ENCODE measurements around the gene TGFBR3L. TPM values are rescaled to one million over a fixed set of nuclear protein-coding genes. Genes with fewer than 3 reads are reported as not detected.
"Not testable (repeated sequence)": the region's sequence is repeated elsewhere in the genome, so short reads cannot be mapped to it uniquely, and the experiment has no call there.

The TGFBR3L gene
- total RNA-seq, 1 donor from 2014 or later, result 0.76 TPM

- DNase-seq (ENCODE audit: extremely low read depth, low read depth, low spot score), result no peak
These were observed 33.3 kb downstream of the TGFBR3L start for GRCh38 chr19:7947939-7948338.

GRCh38 chr19:7953060-7953459 is 38.4 kb downstream of the TGFBR3L start:
- no peak for DNase-seq (ENCODE audit: extremely low read depth, low read depth, low spot score)

- no peak for DNase-seq (ENCODE audit: extremely low read depth, low read depth, low spot score)
These were observed 38.9 kb downstream of the TGFBR3L start for GRCh38 chr19:7953576-7953975.

GRCh38 chr19:7955696-7956095 is 41.1 kb downstream of the TGFBR3L start:
- DNase-seq (ENCODE audit: extremely low read depth, low read depth, low spot score), result no peak

- no peak for DNase-seq (ENCODE audit: extremely low read depth, low read depth, low spot score)
These were observed 44.6 kb downstream of the TGFBR3L start for GRCh38 chr19:7959211-7959610.

GRCh38 chr19:7961082-7961481 is 46.5 kb downstream of the TGFBR3L start:
- not testable (repeated sequence) for DNase-seq (ENCODE audit: extremely low read depth, low read depth, low spot score)

GRCh38 chr19:7961920-7962626 is 47.4 kb downstream of the TGFBR3L start:
- no peak for DNase-seq (ENCODE audit: extremely low read depth, low read depth, low spot score)

GRCh38 chr19:7962644-7963268 is 48.1 kb downstream of the TGFBR3L start:
- no peak for DNase-seq (ENCODE audit: extremely low read depth, low read depth, low spot score)

- no peak for DNase-seq (ENCODE audit: extremely low read depth, low read depth, low spot score)
These were observed 48.9 kb downstream of the TGFBR3L start for GRCh38 chr19:7963566-7963965.

GRCh38 chr19:7965259-7965841 is 50.7 kb downstream of the TGFBR3L start:
- no peak for DNase-seq (ENCODE audit: extremely low read depth, low read depth, low spot score)

GRCh38 chr19:7965921-7966665 is 51.5 kb downstream of the TGFBR3L start:
- no peak for DNase-seq (ENCODE audit: extremely low read depth, low read depth, low spot score)

GRCh38 chr19:7968008-7968795 is 53.6 kb downstream of the TGFBR3L start:
- DNase-seq (ENCODE audit: extremely low read depth, low read depth, low spot score), result no peak

Other genes starting within 250 kb of the TGFBR3L start
- gene RETN, start 245.8 kb upstream of the TGFBR3L start, total RNA-seq, result not detected in 2 replicates
- not detected in 2 replicates for gene MCEMP1, start 237.7 kb upstream of the TGFBR3L start, total RNA-seq
- gene TRAPPC5, start 234.0 kb upstream of the TGFBR3L start, total RNA-seq, result 132 and 170 TPM in 2 replicates
- gene FCER2, start 212.7 kb upstream of the TGFBR3L start, total RNA-seq, result not detected in 2 replicates
- gene CLEC4G, start 182.7 kb upstream of the TGFBR3L start, total RNA-seq, result not detected in 2 replicates
- not detected in 2 replicates for gene CD209, start 167.3 kb upstream of the TGFBR3L start, total RNA-seq
- 0.19 and 0.64 TPM in 2 replicates for gene CLEC4M, start 151.6 kb upstream of the TGFBR3L start, total RNA-seq
- gene EVI5L, start 84.6 kb upstream of the TGFBR3L start, total RNA-seq, result 27.1 and 32.1 TPM in 2 replicates
- gene PRR36, start 40.4 kb upstream of the TGFBR3L start, total RNA-seq, result not detected in 2 replicates
- gene LRRC8E, start 26.3 kb upstream of the TGFBR3L start, total RNA-seq, result 2.8 and 3.0 TPM in 2 replicates
- gene MAP2K7, start 11.0 kb upstream of the TGFBR3L start, total RNA-seq, result 10.6 and 16.5 TPM in 2 replicates
- 32.6 and 37.7 TPM in 2 replicates for gene SNAPC2, start 5.5 kb downstream of the TGFBR3L start, total RNA-seq
- gene CTXN1, start 11.3 kb downstream of the TGFBR3L start, total RNA-seq, result 47.1 and 50.5 TPM in 2 replicates
- 58.4 and 63.6 TPM in 2 replicates for gene TIMM44, start 28.8 kb downstream of the TGFBR3L start, total RNA-seq
- gene ELAVL1, start 90.8 kb downstream of the TGFBR3L start, total RNA-seq, result 57.1 and 76.3 TPM in 2 replicates
- not detected in 2 replicates for gene CCL25, start 137.9 kb downstream of the TGFBR3L start, total RNA-seq
- gene FBN3, start 234.8 kb downstream of the TGFBR3L start, total RNA-seq, result not detected in 2 replicates

Data from glomerular endothelial cell (primary cell).